Mononuclear cell (primary cell): ENCODE data around the gene CRACR2A. TPM values are rescaled to one million over a fixed set of nuclear protein-coding genes. Genes with fewer than 3 reads are reported as not detected.

ENCODE experiments used
- H3K27me3 ChIP-seq: 2 replicates; pipeline ENCODE4 v1.6.0; 2011; ENCODE audit warnings: low read length, control low read depth; ENCODE audit not compliant: insufficient read depth
- H3K4me1 ChIP-seq: 2 replicates; pipeline ENCODE4 v1.5.1; 2011; ENCODE audit warnings: mild to moderate bottlenecking, low read length, control low read depth; ENCODE audit not compliant: insufficient read depth
- H3K4me3 ChIP-seq: 2 replicates; pipeline ENCODE4 v1.5.1; 2011; ENCODE audit warnings: mild to moderate bottlenecking, low read length, moderate library complexity
- H3K9me3 ChIP-seq: 2 replicates; pipeline ENCODE4 v1.5.1; 2011; ENCODE audit warnings: low read depth, mild to moderate bottlenecking, control low read depth, low read length
- total RNA-seq: library from RNA; depleted of rRNA; stranded (reverse); fragments of >200 nt; gene quantifications from one replicate; pipeline ENCODE4 v1.2.3, GENCODE V29; 2012

CRACR2A gene
- total RNA-seq, 1 donor: 18.4 TPM

- no peak overlapping the region for H3K4me3 ChIP-seq
Observed at GRCh38 chr12:3722368-3722767, 30.5 kb downstream of the CRACR2A start.

GRCh38 chr12:3720772-3721171, 32.1 kb downstream of the CRACR2A start:
- Histone ChIP-seq H3K27me3 (no peaks in the 10 kb centered on the region), H3K4me3 (no peak overlapping the region), H3K9me3 (no peaks in the 10 kb centered on the region), H3K4me1 (peaks cover 28% of the 10 kb centered on the region)

More at GRCh38 chr12:3722368-3722767, 30.5 kb downstream of the CRACR2A start:
- Histone ChIP-seq H3K9me3 (no peaks in the 10 kb centered on the region), H3K4me1 (peaks cover 33% of the 10 kb centered on the region), H3K27me3 (no peaks in the 10 kb centered on the region)

- no peaks in the 10 kb centered on the region for H3K9me3 ChIP-seq
- no peaks in the 10 kb centered on the region for H3K27me3 ChIP-seq
- peaks cover 28% of the 10 kb centered on the region for H3K4me1 ChIP-seq
- no peak overlapping the region for H3K4me3 ChIP-seq
Observed at GRCh38 chr12:3718100-3718499, 34.8 kb downstream of the CRACR2A start.

GRCh38 chr12:3717283-3717898, 35.5 kb downstream of the CRACR2A start:
- Histone ChIP-seq H3K27me3 (no peaks in the 10 kb centered on the region), H3K4me1 (peaks cover 28% of the 10 kb centered on the region), H3K9me3 (no peaks in the 10 kb centered on the region), H3K4me3 (no peak overlapping the region)

GRCh38 chr12:3715999-3716398, 36.9 kb downstream of the CRACR2A start:
- Histone ChIP-seq H3K4me3 (no peak overlapping the region), H3K27me3 (no peaks in the 10 kb centered on the region), H3K9me3 (no peaks in the 10 kb centered on the region), H3K4me1 (peaks cover 28% of the 10 kb centered on the region)

GRCh38 chr12:3713947-3714346, 39.0 kb downstream of the CRACR2A start:
- peaks cover 25% of the 10 kb centered on the region for H3K4me1 ChIP-seq
- no peaks in the 10 kb centered on the region for H3K9me3 ChIP-seq
- no peaks in the 10 kb centered on the region for H3K27me3 ChIP-seq
- no peak overlapping the region for H3K4me3 ChIP-seq

- H3K9me3 ChIP-seq: no peaks in the 10 kb centered on the region
Observed at GRCh38 chr12:3713483-3713882, 39.4 kb downstream of the CRACR2A start.

GRCh38 chr12:3712209-3712992, 40.5 kb downstream of the CRACR2A start:
- H3K4me3 ChIP-seq: no peak overlapping the region
- no peaks in the 10 kb centered on the region for H3K9me3 ChIP-seq
- no peaks in the 10 kb centered on the region for H3K27me3 ChIP-seq
- H3K4me1 ChIP-seq: peaks cover 10% of the 10 kb centered on the region

More at GRCh38 chr12:3713483-3713882, 39.4 kb downstream of the CRACR2A start:
- no peak overlapping the region for H3K4me3 ChIP-seq
- H3K4me1 ChIP-seq: peaks cover 20% of the 10 kb centered on the region
- H3K27me3 ChIP-seq: no peaks in the 10 kb centered on the region

GRCh38 chr12:3705354-3705675, 47.6 kb downstream of the CRACR2A start:
- Histone ChIP-seq H3K4me1 (peaks cover 17% of the 10 kb centered on the region), H3K9me3 (no peaks in the 10 kb centered on the region), H3K27me3 (no peaks in the 10 kb centered on the region), H3K4me3 (no peak overlapping the region)

- Histone ChIP-seq H3K27me3 (no peaks in the 10 kb centered on the region), H3K4me1 (peaks cover 13% of the 10 kb centered on the region), H3K4me3 (no peak overlapping the region), H3K9me3 (no peaks in the 10 kb centered on the region)
Observed at GRCh38 chr12:3704512-3705353, 48.2 kb downstream of the CRACR2A start.

GRCh38 chr12:3700861-3701260, 52.0 kb downstream of the CRACR2A start:
- no peaks in the 10 kb centered on the region for H3K9me3 ChIP-seq
- H3K4me3 ChIP-seq: no peak overlapping the region
- peaks cover 13% of the 10 kb centered on the region for H3K4me1 ChIP-seq
- H3K27me3 ChIP-seq: no peaks in the 10 kb centered on the region

- no peaks in the 10 kb centered on the region for H3K9me3 ChIP-seq
- H3K27me3 ChIP-seq: no peaks in the 10 kb centered on the region
- no peaks in the 10 kb centered on the region for H3K4me1 ChIP-seq
- no peak overlapping the region for H3K4me3 ChIP-seq
Observed at GRCh38 chr12:3698218-3698974, 54.5 kb downstream of the CRACR2A start.

GRCh38 chr12:3697311-3697870, 55.5 kb downstream of the CRACR2A start:
- Histone ChIP-seq H3K4me1 (no peaks in the 10 kb centered on the region), H3K4me3 (no peak overlapping the region), H3K27me3 (no peaks in the 10 kb centered on the region), H3K9me3 (no peaks in the 10 kb centered on the region)

GRCh38 chr12:3694673-3695072, 58.2 kb downstream of the CRACR2A start:
- Histone ChIP-seq H3K9me3 (no peaks in the 10 kb centered on the region), H3K4me3 (no peak overlapping the region), H3K27me3 (no peaks in the 10 kb centered on the region), H3K4me1 (no peaks in the 10 kb centered on the region)
